GM23338 (cell line): Measurements from ENCODE around the gene SMAD3. TPM values are rescaled to one million over a fixed set of nuclear protein-coding genes. Genes with fewer than 3 reads are reported as not detected.

ENCODE experiments used
- ATAC-seq: fragments of 200-7000 bp; cut with Tn5 transposase; 3 replicates; pipeline ENCODE4 v1.9.1; 2020
- DNase-seq: peaks from one replicate; pipeline ENCODE4 v3.0.0-alpha.2; 2015; ENCODE audit warnings: low spot score
- H2AFZ ChIP-seq: fragments of 200-600 bp; sonication (generic); 2 replicates; pipeline ENCODE4 v1.8.0; 2016; ENCODE audit warnings: antibody characterized with exemption, mild to moderate bottlenecking, moderate library complexity
- H3F3A ChIP-seq: fragments of 200-600 bp; sonication (generic); replicated peaks from 2 replicates; pipeline ENCODE4 v1.8.0; 2017; ENCODE audit warnings: antibody characterized with exemption, mixed run types, low read depth
- H3K27ac ChIP-seq: fragments of 200-600 bp; sonication (generic); 2 replicates; pipeline ENCODE4 v1.6.1; 2016; ENCODE audit warnings: low read depth
- H3K27me3 ChIP-seq: fragments of 200-600 bp; sonication (generic); 2 replicates; pipeline ENCODE4 v1.8.0; 2016; ENCODE audit warnings: mild to moderate bottlenecking, mixed run types, moderate library complexity; ENCODE audit not compliant: insufficient read depth
- H3K36me3 ChIP-seq: fragments of 200-600 bp; sonication (generic); 2 replicates; pipeline ENCODE4 v1.8.0; 2016; ENCODE audit warnings: mild to moderate bottlenecking; ENCODE audit not compliant: insufficient read depth
- H3K4me1 ChIP-seq: fragments of 200-600 bp; sonication (generic); 2 replicates; pipeline ENCODE4 v1.8.0; 2016; ENCODE audit warnings: mild to moderate bottlenecking, moderate library complexity; ENCODE audit not compliant: insufficient read depth
- H3K4me2 ChIP-seq: fragments of 200-600 bp; sonication (generic); 2 replicates; pipeline ENCODE4 v1.7.1; 2017; ENCODE audit warnings: mixed run types
- H3K4me3 ChIP-seq: fragments of 200-600 bp; sonication (generic); 2 replicates; pipeline ENCODE4 v1.6.1; 2016; ENCODE audit warnings: mixed run types
- H3K79me2 ChIP-seq: fragments of 200-600 bp; sonication (generic); replicated peaks from 2 replicates; pipeline ENCODE4 v1.8.0; 2017; ENCODE audit warnings: mild to moderate bottlenecking; ENCODE audit not compliant: insufficient read depth
- H3K9me2 ChIP-seq: fragments of 200-600 bp; sonication (generic); 2 replicates; pipeline ENCODE4 v1.8.0; 2017; ENCODE audit not compliant: insufficient read depth
- H4K20me1 ChIP-seq: fragments of 200-600 bp; sonication (generic); replicated peaks from 2 replicates; pipeline ENCODE4 v1.8.0; 2017; ENCODE audit warnings: mild to moderate bottlenecking; ENCODE audit not compliant: insufficient read depth
- H3K27ac Mint-ChIP-seq: 2 replicates; pipeline ENCODE4 v1.8.0; 2020; ENCODE audit warnings: inconsistent platforms, mild to moderate bottlenecking, moderate library complexity, mixed read lengths
- H3K27me3 Mint-ChIP-seq: 3 replicates; pipeline ENCODE4 v1.8.0; 2022; ENCODE audit warnings: low read depth, mild to moderate bottlenecking, moderate library complexity, mixed read lengths, inconsistent platforms; ENCODE audit not compliant: insufficient read depth, poor library complexity
- H3K36me3 Mint-ChIP-seq: 3 replicates; pipeline ENCODE4 v1.8.0; 2021; ENCODE audit warnings: low read depth, mild to moderate bottlenecking, inconsistent platforms, moderate library complexity, mixed read lengths
- H3K4me1 Mint-ChIP-seq: 3 replicates; pipeline ENCODE4 v1.8.0; 2020; ENCODE audit warnings: mild to moderate bottlenecking, inconsistent platforms, mixed read lengths
- H3K4me3 Mint-ChIP-seq: 3 replicates; pipeline ENCODE4 v1.8.0; 2021; ENCODE audit warnings: moderate library complexity, mild to moderate bottlenecking, inconsistent platforms, mixed read lengths
- H3K9me3 Mint-ChIP-seq: 3 replicates; pipeline ENCODE4 v1.8.0; 2020; ENCODE audit warnings: moderate library complexity, mild to moderate bottlenecking, inconsistent platforms, mixed read lengths
- CREB1 ChIP-seq: fragments of 250-450 bp; sonication (Bioruptor Pico); IDR thresholded peaks from 2 replicates; pipeline ENCODE4 v1.5.0; 2020; ENCODE audit warnings: low read depth, mild to moderate bottlenecking, moderate library complexity
- CTCF ChIP-seq, 2 experiments: fragments of 200-600 bp in 1 of 2; sonication (generic) in 1 of 2; conservative IDR thresholded peaks; 2 replicates each; pipeline versions ENCODE4 v1.5.1 to v1.6.1; 2016 to 2017; ENCODE audit warnings: antibody characterized with exemption in 2 of 2, low read depth in 2 of 2, mild to moderate bottlenecking in 2 of 2, moderate library complexity in 1 of 2
- ETS1 ChIP-seq: IDR thresholded peaks from 2 replicates; pipeline ENCODE4 v1.6.1; 2016; ENCODE audit warnings: antibody characterized with exemption
- EZH2 ChIP-seq: fragments of 200-600 bp; sonication (generic); IDR thresholded peaks from one replicate; pipeline ENCODE4 v1.8.0; 2017; ENCODE audit warnings: antibody characterized with exemption, mild to moderate bottlenecking, low read depth; ENCODE audit not compliant: unreplicated experiment
- EZH2phosphoT487 ChIP-seq: fragments of 200-600 bp; sonication (generic); IDR thresholded peaks from one replicate; pipeline ENCODE4 v1.8.1; 2018; ENCODE audit warnings: antibody characterized with exemption; ENCODE audit not compliant: unreplicated experiment
- JUNB ChIP-seq: IDR thresholded peaks from one replicate; pipeline ENCODE4 v1.6.1; 2016; ENCODE audit warnings: antibody characterized with exemption; ENCODE audit not compliant: unreplicated experiment
- NANOG ChIP-seq: IDR thresholded peaks from 2 replicates; pipeline ENCODE4 v1.6.1; 2016; ENCODE audit warnings: antibody characterized with exemption, borderline replicate concordance
- POLR2AphosphoS5 ChIP-seq: IDR thresholded peaks from 2 replicates; pipeline ENCODE4 v1.6.1; 2016; ENCODE audit warnings: antibody characterized with exemption, low read depth
- STAT1 ChIP-seq: IDR thresholded peaks from one replicate; pipeline ENCODE4 v1.6.1; 2016; ENCODE audit warnings: antibody characterized with exemption; ENCODE audit not compliant: unreplicated experiment
- ZNF114 ChIP-seq: fragments of 250-450 bp; sonication (Bioruptor Pico); IDR thresholded peaks from 2 replicates; pipeline ENCODE4 v1.5.0; 2020; ENCODE audit warnings: mild to moderate bottlenecking, moderate library complexity
- ZNF331 ChIP-seq: fragments of 250-450 bp; sonication (Bioruptor Pico); IDR thresholded peaks from 2 replicates; pipeline ENCODE4 v1.5.0; 2020; ENCODE audit warnings: low read depth, mild to moderate bottlenecking, moderate library complexity
- polyA plus RNA-seq: library from polyadenylated mRNA; unstranded; fragments of >200 nt; fragmentation: Nextera tagmentation; extraction: Ambion mirVana; gene quantifications from 2 replicates; pipeline ENCODE4 v1.2.1, GENCODE V29; 2016
- total RNA-seq: library from RNA; depleted of rRNA; stranded (reverse); fragments of >200 nt; shearing (Covaris generic); gene quantifications from 2 replicates; pipeline ENCODE4 v1.2.3, GENCODE V29; 2014
- TF ChIP-seq, protein P1 (sequence below): fragments of 250-450 bp; sonication (Bioruptor Pico); IDR thresholded peaks from 2 replicates; pipeline ENCODE4 v1.5.0; 2020; ENCODE audit warnings: mild to moderate bottlenecking, moderate library complexity
- TF ChIP-seq, protein P2 (sequence below): IDR thresholded peaks from one replicate; pipeline ENCODE4 v1.6.1; 2018; ENCODE audit warnings: antibody characterized with exemption; ENCODE audit not compliant: unreplicated experiment

The SMAD3 gene
- total and polyA plus RNA-seq, 2 experiments from 2014 or later, result 4.9 to 11.6 TPM

DNA sequence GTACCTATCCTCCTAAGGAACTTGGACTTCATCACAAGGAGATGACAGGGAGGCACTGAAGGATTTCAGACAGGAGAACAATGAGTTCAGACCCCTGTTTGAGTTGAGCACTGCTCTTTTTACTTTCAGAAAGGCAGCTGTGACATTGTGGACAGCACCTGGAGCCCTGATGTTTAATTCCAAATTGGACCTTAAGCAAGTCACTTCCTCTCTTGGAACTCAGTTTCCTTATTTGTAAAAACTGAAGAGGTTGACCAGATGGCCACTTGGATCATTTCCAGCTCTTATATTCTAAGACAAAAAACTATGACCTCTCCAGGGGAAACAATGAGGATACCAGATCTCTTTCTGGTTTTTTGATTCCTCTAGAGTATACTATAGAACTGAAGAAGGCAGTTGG is 34.1 kb upstream of the SMAD3 start:
- Mint-ChIP-seq H3K4me1 (peaks cover 40% of the 10 kb centered on the region), H3K9me3 (no peaks in the 10 kb centered on the region), H3K27me3 (peaks cover 12% of the 10 kb centered on the region), H3K36me3 (no peaks in the 10 kb centered on the region), H3K27ac (no peak overlapping the region), H3K4me3 (no peak overlapping the region)
- H3F3A ChIP-seq, result peaks cover 14% of the 10 kb centered on the region
- no peak overlapping the region for H3K4me3 ChIP-seq
- no peak overlapping the region for H2AFZ ChIP-seq
- H3K36me3 ChIP-seq, result no peaks in the 10 kb centered on the region
- peaks cover 38% of the 10 kb centered on the region for H3K27me3 ChIP-seq
- no peaks in the 10 kb centered on the region for H4K20me1 ChIP-seq
- peak overlapping the region; percentile 74 for H3K27ac ChIP-seq
- TF ChIP-seq JUNB, result no peak
- TF ChIP-seq, protein P1, sequence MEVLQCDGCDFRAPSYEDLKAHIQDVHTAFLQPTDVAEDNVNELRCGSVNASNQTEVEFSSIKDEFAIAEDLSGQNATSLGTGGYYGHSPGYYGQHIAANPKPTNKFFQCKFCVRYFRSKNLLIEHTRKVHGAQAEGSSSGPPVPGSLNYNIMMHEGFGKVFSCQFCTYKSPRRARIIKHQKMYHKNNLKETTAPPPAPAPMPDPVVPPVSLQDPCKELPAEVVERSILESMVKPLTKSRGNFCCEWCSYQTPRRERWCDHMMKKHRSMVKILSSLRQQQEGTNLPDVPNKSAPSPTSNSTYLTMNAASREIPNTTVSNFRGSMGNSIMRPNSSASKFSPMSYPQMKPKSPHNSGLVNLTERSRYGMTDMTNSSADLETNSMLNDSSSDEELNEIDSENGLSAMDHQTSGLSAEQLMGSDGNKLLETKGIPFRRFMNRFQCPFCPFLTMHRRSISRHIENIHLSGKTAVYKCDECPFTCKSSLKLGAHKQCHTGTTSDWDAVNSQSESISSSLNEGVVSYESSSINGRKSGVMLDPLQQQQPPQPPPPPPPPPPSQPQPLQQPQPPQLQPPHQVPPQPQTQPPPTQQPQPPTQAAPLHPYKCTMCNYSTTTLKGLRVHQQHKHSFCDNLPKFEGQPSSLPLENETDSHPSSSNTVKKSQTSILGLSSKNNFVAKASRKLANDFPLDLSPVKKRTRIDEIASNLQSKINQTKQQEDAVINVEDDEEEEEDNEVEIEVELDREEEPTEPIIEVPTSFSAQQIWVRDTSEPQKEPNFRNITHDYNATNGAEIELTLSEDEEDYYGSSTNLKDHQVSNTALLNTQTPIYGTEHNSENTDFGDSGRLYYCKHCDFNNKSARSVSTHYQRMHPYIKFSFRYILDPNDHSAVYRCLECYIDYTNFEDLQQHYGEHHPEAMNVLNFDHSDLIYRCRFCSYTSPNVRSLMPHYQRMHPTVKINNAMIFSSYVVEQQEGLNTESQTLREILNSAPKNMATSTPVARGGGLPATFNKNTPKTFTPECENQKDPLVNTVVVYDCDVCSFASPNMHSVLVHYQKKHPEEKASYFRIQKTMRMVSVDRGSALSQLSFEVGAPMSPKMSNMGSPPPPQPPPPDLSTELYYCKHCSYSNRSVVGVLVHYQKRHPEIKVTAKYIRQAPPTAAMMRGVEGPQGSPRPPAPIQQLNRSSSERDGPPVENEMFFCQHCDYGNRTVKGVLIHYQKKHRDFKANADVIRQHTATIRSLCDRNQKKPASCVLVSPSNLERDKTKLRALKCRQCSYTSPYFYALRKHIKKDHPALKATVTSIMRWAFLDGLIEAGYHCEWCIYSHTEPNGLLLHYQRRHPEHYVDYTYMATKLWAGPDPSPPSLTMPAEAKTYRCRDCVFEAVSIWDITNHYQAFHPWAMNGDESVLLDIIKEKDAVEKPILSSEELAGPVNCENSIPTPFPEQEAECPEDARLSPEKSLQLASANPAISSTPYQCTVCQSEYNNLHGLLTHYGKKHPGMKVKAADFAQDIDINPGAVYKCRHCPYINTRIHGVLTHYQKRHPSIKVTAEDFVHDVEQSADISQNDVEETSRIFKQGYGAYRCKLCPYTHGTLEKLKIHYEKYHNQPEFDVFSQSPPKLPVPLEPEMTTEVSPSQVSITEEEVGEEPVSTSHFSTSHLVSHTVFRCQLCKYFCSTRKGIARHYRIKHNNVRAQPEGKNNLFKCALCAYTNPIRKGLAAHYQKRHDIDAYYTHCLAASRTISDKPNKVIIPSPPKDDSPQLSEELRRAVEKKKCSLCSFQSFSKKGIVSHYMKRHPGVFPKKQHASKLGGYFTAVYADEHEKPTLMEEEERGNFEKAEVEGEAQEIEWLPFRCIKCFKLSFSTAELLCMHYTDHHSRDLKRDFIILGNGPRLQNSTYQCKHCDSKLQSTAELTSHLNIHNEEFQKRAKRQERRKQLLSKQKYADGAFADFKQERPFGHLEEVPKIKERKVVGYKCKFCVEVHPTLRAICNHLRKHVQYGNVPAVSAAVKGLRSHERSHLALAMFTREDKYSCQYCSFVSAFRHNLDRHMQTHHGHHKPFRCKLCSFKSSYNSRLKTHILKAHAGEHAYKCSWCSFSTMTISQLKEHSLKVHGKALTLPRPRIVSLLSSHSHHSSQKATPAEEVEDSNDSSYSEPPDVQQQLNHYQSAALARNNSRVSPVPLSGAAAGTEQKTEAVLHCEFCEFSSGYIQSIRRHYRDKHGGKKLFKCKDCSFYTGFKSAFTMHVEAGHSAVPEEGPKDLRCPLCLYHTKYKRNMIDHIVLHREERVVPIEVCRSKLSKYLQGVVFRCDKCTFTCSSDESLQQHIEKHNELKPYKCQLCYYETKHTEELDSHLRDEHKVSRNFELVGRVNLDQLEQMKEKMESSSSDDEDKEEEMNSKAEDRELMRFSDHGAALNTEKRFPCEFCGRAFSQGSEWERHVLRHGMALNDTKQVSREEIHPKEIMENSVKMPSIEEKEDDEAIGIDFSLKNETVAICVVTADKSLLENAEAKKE (CRISPR knock-in tag), result no peak
- no peak for TF ChIP-seq ETS1
- no peak for TF ChIP-seq EZH2
- TF ChIP-seq CTCF (conservative IDR thresholded peaks at IDR 0.05; ENCODE audit: low read depth in 2 of 2), result no peak
- no peak for TF ChIP-seq ZNF331
- TF ChIP-seq, protein P2, sequence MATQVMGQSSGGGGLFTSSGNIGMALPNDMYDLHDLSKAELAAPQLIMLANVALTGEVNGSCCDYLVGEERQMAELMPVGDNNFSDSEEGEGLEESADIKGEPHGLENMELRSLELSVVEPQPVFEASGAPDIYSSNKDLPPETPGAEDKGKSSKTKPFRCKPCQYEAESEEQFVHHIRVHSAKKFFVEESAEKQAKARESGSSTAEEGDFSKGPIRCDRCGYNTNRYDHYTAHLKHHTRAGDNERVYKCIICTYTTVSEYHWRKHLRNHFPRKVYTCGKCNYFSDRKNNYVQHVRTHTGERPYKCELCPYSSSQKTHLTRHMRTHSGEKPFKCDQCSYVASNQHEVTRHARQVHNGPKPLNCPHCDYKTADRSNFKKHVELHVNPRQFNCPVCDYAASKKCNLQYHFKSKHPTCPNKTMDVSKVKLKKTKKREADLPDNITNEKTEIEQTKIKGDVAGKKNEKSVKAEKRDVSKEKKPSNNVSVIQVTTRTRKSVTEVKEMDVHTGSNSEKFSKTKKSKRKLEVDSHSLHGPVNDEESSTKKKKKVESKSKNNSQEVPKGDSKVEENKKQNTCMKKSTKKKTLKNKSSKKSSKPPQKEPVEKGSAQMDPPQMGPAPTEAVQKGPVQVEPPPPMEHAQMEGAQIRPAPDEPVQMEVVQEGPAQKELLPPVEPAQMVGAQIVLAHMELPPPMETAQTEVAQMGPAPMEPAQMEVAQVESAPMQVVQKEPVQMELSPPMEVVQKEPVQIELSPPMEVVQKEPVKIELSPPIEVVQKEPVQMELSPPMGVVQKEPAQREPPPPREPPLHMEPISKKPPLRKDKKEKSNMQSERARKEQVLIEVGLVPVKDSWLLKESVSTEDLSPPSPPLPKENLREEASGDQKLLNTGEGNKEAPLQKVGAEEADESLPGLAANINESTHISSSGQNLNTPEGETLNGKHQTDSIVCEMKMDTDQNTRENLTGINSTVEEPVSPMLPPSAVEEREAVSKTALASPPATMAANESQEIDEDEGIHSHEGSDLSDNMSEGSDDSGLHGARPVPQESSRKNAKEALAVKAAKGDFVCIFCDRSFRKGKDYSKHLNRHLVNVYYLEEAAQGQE, result no peak
- no peak for TF ChIP-seq CREB1 (CRISPR knock-in tag)
- no peak for TF ChIP-seq EZH2phosphoT487
- TF ChIP-seq POLR2AphosphoS5, result no peak
- TF ChIP-seq STAT1, result no peak
- no peak for TF ChIP-seq NANOG
- no peak for TF ChIP-seq ZNF114
- peak overlapping the region; percentile 18; the same call in 1 of the 2 replicates for H3K4me2 ChIP-seq
- H3K79me2 ChIP-seq, result no peaks in the 10 kb centered on the region
- ATAC-seq (no peak), DNase-seq (no peak)
- peaks cover 61% of the 10 kb centered on the region for H3K4me1 ChIP-seq
- H3K9me2 ChIP-seq, result peaks cover 5% of the 10 kb centered on the region; the same call in 1 of the 2 replicates
